Eye (tissue), 1 donor: ENCODE measurements around the gene CDC16.
"Not testable (repeated sequence)": the region's sequence is repeated elsewhere in the genome, so short reads cannot be mapped to it uniquely, and the experiment has no call there.

Experiments
- DNase-seq: peaks from one replicate; pipeline ENCODE4 v3.0.0-alpha.2; 2015

The CDC16 gene

DNA sequence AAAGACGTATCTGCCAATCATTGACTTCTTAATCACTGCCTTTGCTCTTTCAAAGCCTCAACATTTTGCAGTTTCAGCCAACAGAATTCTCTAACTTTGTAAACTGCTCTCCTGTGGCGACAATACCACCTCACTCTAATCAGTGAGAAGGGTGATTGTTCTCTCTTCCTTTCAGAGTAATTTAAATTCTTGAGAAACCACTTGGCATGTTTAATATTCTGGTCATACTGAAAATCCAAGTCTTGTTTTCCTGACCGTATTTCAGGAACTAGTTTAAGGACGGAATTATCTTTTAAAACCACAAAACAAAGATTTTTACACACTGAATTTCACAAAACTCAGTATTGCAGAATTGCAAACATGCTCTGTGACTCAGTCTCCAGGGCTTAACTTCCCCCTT, 5.2 kb upstream of the CDC16 start:
- DNase-seq, result no peak

DNA sequence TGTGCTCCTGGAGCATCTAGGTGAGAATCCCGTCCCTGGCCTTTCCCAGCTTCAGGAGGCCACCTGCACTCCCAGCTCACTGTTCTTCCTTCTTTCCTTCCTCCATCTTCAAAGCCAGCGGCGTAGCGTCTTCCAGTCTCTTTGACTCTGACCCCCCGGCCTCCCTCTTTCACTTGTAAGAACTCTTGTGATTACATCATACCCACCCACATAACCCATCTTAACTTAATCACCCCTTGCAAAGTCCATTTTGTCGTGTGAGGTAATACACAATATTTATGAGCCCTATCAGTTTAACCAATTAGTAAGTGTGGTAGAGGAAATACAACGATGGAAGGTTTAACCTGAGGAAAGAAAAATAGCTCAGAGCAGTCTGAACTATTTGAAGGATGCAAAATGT, 4.6 kb upstream of the CDC16 start:
- no peak for DNase-seq

DNA sequence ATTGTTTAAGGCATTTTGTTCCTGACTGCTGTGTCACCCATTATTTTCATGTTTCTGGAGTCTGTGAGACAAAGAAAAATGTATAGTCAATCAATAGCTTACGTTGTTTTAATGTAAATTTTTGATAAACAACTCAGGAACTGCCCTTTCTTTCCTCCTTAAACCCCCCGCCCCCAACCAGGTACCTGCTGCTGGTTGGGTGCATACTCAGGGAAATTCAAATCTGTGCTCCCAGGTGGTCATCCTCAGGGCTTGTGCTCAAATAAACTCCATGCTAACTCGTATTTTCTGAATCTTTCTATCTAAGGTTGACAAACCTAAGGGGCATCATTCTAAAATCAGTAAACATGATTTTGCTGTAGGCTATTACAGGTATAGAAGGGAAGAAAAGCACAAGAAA, 4.1 kb upstream of the CDC16 start:
- no peak for DNase-seq

DNA sequence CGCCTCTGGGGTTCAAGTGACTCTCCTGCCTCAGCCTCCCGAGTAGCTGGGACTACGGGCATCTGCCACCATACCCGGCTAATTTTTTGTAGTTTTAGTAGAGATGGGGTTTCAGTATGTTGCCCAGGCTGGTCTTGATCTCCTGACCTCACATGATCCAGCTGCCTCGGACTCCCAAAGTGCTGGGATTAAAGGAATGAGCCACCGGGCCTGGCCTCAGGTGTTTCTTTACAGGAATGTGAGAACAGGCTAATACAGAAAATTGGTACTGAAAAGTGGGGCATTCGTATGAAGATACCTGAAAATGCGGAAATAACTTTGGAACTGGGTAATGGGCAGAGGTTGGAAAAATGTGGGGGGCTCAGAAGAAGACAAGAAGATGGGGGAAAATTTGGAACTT, 2.8 kb upstream of the CDC16 start:
- DNase-seq, result no peak

DNA sequence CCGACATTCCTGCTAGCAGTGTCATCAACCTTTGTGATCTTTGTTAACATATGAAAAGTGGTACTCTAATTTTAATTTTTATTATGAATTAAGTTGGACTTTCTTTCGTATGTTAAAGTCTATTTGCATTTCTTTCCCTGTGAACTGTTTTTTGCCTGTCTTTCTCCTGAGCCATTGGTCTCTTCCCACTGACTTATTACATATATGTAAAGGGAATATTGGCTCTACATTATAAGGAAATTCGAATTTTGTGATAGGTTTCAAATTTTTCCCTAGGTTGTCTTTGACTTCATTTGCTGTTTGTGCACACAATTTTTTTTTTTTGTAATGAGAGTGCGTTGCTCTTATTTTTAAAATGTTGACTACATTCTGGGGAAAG, 442 bp upstream of the CDC16 start:
- no peak for DNase-seq

DNA sequence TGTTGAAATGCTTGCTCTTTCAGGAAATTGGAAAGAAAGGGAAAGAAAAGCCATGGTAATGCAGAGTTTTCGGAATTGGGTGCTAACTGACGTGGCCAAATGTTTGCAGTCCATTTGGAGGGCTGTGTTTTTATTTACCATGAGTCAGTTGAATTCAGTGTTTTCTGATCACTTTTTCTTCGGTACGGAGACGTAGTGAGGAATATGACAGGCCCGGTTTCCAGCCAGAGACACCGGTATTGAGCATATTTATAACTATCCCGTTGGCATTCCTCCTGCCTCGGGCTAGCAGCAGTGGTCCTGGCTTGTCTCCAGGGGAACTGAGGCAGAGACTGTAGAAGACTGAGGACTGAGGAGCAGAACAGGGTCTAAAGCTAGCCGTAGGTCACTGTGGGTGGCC, 1.0 kb downstream of the CDC16 start:
- DNase-seq, result no peak

DNA sequence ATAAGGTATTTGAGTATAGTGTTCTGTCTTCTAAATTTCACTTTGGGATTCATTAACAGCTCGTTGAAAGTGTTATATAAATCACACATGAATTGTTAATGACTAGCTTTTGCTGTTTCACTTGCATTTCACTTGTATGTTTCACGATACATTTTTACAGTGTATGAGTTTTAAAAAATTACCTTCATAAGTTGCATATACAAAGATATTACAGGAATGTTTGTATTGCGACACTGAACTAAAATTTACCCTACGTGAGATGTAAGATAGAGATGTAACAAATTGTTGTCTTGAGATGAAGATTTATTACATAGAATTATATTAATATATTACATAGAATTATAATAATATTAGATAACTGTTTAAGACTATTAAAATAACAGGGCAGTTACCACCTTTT, 1.5 kb downstream of the CDC16 start:
- no peak for DNase-seq

DNA sequence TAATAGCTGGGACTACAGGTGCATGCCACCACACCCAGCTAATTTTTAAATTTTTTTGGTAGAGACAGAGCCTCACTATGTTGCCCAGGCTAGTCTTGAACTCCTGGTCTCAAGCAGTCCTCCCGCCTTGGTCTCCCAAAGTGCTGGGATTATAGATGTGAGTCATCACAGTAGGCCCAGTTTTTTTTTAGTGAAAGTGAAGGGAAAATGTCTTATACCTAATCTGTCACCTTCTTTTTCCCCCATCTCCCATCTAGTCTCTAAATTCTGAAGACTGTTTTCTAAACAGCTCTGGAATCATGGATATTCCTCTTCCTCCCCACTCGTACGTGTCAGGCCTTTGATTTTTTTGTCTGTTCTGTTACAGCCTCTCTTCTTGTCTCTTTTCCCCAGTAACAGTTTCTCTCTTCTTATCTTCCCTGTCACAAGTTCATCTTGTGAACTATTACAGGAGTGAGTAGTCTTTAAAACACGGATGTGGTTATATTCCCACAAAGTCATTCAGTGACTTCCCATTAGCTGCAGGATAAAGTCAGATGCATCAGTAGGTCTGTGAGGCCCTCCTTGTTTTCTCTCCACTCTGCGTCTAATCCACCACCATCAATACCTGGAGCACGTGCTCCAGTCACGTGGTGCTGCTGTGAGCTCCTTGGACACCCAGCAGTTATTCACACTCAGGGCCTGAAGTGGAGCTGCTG, 2.9 kb downstream of the CDC16 start:
- no peak for DNase-seq

DNA sequence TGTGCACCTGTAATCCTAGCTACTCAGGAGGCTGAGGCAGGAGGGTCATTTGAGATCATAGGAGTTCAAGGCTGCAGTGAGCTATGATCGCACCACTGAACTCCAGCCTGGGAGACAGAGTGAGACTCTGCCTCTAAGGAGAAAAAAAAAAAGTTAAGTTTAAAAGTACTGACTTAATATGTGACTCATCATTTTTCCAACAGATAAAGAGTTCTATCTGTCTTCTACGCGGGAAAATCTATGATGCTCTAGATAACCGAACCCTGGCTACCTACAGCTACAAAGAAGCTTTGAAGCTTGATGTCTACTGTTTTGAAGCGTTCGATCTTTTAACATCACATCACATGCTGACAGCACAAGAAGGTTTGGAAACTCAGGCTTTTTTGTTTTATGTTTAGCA, 7.2 kb downstream of the CDC16 start:
- no peak for DNase-seq

DNA sequence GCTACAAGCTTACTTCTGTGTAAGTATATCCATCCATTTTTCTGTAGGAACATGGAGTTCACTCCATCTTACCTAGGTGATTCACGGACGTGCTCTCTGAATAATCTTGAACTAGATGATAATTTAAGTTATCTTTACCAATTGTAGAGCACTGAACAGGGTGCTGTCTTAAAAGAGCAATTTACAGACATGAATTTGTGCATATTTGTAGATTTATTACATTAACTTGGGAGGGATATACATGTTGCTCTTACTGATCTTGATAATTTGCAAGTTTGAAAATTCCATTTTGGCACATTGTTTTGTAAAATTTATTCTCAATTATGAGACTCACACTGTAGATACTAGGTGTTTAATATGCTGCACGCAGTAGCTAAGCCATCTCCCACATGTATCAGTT, 9.3 kb downstream of the CDC16 start:
- no peak for DNase-seq

DNA sequence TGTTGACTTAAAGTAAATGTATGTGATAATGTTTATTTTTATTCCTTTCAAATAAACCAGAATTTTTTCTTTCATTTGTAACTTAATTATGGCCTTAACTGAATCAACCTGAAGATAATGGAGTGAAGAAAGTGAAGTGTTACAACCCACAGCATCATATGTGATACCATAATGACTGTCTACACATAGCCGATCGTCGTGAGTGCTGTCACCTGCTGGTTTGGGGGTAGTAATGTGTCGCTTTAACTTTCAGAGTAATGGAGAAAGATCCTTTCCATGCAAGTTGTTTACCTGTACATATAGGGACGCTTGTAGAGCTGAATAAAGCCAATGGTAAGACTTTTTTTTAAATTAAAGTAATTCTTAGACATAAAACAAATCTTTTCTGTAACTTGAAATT, 9.9 kb downstream of the CDC16 start:
- no peak for DNase-seq

DNA sequence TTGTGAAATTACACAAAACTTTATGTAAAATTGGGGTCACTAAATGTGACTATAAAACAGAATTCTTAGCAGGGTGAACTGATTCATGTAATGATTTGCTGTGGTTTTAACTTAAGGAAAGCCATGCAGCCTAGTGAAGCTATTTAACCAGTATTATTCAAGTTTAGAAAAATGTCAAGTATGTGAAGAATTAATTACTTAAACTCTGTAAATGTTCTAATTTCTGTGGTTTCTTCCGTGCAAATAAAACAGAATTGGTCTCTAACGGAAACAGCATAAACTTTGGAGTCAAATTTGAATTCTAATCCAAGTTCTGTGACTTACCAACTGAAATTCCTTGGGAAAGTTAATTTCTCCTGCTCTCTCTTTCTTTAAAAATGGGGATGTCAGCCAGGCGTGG, 13.3 kb downstream of the CDC16 start:
- no peak for DNase-seq

DNA sequence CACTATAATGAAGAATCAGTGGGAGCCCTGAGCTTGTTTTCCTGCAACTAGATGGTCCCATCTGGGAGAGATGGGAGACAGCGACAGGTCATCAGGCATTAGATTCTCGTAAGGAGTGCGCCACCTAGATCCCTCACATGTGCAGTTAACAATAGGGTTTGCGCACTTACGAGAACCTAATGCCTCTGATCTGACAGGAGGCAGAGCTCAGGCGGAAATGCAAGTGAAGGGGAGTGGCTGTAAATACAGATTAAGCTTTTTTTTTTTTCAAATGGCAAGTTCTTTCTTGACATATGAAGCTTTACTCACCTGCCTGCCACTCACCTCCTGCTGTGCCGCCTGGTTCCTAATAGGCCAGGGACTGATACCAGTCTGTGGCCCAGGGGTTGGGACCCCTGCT, 14.4 kb downstream of the CDC16 start:
- no peak for DNase-seq

DNA sequence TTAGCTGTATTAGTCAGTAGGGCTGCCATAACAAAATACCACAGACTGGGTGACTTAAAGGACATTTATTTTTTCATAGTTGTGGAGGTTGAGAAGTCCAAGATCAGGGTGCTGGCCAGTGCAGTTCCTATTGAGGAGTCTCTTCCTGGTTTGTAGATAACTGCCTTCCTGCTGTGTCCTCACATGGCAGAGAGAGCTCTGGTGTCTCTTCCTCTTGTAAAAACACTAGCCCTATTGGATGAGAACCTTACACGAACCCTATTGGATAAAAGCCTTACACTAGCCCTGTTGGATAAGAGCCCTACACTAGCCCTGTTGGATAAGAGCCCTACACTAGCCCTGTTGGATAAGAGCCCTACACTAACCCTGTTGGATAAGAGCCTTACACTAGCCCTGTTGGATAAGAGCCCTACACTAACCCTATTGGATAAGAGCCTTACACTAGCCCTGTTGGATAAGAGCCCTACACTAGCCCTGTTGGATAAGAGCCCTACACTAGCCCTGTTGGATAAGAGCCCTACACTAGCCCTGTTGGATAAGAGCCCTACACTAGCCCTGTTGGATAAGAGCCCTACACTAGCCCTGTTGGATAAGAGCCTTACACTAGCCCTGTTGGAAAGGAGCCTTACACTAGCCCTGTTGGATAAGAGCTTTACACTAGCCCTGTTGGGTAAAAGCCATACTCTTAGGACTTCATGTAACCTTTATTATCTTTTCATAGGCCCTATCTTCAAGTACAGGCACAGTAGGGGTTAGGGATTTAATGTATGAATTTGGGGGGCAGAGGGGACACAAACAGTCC, 17.1 kb downstream of the CDC16 start:
- DNase-seq, result not testable (repeated sequence)

DNA sequence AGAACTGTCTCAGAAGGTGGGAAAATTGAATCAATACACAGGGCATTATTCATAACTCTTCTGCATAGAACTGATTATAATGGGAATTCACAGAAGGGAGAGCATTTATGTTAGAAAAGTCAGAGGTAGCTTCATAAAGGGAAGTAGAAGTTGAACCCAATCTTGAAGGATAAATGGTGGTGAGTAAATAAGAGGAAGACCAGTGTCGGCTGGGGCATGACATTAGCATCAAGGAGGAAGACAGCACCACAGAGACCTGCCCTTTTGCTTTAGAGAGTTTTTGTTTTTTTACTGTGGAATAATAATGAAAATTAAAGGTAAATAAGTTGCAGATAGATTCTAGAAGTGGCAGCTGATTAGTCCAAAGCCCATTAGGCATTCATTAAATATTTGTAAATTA, 21.9 kb downstream of the CDC16 start:
- DNase-seq, result no peak

DNA sequence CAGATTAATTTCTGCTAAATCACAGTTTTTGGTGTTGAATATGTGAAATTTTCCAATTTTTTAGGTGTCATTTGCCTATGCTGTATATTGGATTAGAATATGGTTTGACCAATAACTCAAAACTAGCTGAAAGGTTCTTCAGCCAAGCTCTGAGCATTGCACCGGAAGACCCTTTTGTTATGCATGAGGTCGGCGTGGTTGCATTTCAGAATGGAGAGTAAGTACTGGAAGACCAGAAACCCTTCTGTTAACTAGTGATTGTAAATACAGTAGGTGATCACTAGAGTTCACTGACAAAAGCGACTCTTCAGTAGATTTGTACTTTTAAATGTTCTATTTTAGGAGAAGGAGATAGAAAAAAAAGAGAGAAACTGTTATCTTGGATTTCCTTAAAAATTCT, 22.3 kb downstream of the CDC16 start:
- DNase-seq, result no peak

DNA sequence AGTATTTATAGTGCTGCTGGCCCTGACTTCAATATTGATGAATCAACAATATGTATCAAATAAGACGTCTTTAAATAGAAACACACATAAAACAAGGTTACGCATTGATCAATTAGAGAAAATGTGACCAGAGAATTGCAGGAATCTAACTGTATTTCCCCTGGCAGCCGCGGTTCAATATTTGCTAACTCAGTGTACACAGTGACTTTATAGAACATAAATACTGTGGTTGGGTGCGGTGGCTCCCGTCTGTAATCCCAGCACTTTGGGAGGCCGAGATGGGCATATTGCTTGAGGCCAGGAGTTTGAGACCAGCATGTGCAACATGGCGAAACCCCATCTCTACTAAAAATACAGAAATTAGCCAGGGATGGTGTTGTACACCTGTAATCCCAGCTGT, 23.9 kb downstream of the CDC16 start:
- DNase-seq, result no peak

DNA sequence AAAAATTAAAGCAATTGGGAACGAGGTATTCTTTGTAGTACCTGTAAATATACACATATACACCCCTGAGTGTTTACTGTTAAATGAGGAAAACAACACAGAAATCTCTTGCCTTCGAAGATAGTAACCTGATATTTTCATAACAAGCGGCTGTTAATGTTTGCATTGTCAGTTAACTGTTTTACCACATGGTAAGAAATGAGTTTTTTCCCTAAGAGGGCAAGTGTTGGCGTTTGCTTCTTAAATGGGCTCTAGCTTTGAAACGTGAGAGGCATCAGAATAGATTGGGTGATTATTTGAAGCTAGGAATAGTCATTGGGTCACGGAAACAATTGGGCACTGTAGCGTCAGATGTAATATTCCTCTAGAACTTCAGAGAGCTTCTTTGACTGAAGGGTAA, 24.7 kb downstream of the CDC16 start:
- DNase-seq, result no peak

DNA sequence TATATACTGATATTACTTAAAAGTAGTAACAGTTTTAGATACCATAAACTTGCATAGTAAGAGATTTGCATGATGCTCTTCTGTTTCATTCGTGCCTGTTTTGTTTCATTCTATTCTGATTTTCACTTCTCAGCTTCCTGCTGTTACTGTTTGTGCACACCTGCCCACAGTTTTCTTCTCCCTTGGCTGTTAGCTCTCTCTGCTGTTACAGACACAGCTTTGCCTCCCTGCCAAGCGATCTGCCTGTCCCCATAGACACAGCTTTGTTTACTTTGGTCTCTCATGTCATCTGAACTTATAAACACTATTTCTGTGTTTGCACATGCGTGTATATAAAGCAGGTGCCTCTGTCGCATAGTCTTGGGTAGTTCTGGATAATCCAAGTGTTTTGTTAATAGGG, 25.3 kb downstream of the CDC16 start:
- DNase-seq, result no peak

DNA sequence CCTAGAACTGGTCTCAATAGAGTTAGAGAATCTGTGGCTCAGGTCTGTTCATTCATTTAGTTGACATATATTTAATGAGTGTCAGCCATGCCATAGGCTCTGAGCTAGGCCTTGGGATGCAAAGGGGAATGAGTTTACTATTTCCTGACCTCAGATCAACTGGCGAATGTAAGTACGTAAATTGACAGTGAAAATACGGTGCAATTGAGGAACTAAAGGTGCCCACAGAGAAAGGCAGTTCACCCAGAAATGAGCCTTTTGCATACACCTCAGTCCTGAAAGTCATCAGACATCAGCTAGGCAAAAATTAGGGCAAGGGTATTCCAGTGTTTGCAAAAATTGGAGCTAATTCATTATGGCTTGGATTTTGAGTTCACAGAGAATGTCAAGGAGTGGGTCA, 26.1 kb downstream of the CDC16 start:
- no peak for DNase-seq

DNA sequence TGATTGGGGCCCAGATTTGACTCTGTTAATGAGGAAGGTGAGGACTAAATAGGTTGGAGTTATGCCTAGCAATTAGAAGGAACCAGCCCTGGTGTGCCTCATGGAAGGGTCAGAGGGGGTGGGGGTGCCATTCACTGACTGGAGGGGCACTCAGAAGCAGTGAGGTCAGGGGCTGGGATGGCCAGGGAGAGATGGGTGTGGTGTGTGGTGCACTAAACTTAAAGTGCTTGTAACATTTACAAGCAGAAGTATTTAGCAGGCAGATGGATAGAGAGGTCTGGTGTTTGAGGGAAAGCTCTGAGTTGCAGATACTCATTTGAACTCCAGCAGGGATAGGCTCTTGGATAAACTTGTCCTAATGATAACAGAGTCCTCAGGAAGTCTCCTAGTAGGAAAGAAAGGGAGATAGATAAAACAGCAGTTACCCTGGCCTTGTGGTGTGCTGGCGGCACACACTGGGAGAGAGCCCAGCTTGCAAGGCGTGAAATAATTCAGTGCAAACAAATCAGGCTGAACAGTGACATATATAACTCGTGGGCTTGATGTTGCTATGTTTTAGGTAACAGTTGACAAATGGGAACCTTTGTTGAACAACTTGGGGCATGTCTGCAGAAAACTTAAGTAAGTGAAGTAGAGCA, 26.8 kb downstream of the CDC16 start:
- no peak for DNase-seq

DNA sequence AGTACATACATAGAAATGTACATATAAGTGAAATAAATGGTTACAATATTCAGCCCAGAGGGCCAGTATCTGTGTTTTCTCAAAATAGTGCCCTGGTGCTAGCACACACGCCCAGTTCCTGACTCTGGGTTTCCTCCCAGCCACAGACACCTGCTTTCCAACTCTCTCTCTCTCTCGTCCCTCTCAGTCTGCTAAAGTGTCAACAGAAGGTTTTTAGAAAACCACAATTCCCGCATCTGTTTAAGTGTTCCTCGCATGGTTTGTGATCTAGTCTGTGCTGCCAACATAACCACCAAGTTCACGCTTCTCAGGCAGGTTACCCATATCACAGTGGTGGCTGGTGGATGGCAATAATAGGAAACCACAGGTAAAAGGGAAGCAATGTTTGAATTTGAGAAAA, 28.9 kb downstream of the CDC16 start:
- DNase-seq, result no peak

DNA sequence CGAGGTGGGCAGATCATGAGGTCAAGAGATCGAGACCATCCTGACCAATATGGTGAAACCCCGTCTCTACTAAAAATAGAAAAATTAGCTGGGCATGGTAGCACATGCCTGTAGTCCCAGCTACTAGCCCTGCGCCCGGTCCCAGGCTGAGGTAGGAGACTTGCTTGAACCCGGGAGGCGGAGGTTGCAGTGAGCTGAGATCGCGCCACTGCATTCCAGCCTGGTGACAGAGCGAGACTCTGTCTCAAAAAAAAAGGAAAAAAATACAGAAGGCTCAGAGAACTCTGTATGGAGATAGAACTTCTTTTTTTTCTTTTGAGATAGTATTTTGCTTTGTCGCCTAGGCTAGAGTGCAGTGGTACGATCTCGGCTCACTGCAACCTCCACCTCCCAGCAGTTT, 29.6 kb downstream of the CDC16 start:
- not testable (repeated sequence) for DNase-seq

DNA sequence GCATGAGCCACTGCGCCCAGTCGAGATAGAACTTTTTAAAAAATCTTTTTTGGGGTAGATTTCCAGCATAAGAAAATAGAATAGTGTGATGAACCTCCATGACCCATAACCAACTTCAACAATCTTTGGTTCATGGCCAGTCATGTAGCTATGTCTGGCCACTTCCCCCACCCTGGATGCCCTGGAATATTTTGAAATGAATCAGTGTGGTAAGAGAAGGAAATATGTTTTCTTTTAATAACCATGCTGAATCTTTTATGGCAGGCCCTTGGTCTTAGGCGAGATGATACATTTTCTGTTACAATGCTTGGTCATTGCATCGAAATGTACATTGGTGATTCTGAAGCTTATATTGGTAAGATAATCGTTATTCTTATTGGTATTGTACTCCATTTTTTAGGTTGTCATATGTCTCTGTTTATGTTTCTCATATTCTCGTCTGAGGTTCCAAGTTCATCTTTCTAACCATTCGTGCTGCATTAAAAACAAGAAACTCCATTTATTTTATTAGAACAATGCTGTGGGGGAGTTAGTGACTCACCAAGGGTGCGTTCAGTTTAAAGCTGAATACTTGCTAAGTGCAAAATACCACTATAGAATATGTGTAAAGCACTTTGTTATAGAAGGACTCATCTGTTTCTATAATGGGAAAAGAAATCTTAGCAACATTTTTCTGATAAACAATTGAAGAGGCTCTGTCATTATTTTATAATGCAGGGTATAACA, 30.4 kb downstream of the CDC16 start:
- DNase-seq, result no peak
